GM23248 (cell line): ENCODE results near the gene NHS. TPM values are rescaled to one million over a fixed set of nuclear protein-coding genes. Genes with fewer than 3 reads are reported as not detected.
A peak's percentile ranks its signal among the peaks of the same experiment; 100 is the strongest.

ENCODE experiments used
- DNase-seq: peaks from one replicate; pipeline ENCODE4 v3.0.0-alpha.2; 2015
- H2AFZ ChIP-seq: fragments of 200-600 bp; sonication (generic); 2 replicates; pipeline ENCODE4 v1.6.1; 2016; ENCODE audit warnings: antibody characterized with exemption
- H3F3A ChIP-seq: fragments of 200-600 bp; sonication (generic); 2 replicates; pipeline ENCODE4 v1.6.1; 2016; ENCODE audit warnings: mild to moderate bottlenecking, antibody characterized with exemption, mixed run types; ENCODE audit not compliant: insufficient read depth
- H3K27ac ChIP-seq: fragments of 200-600 bp; sonication (generic); 2 replicates; pipeline ENCODE4 v1.5.1; 2016; ENCODE audit warnings: mild to moderate bottlenecking
- H3K27me3 ChIP-seq: fragments of 200-600 bp; sonication (generic); replicated peaks from 2 replicates; pipeline ENCODE4 v1.6.1; 2016; ENCODE audit warnings: mild to moderate bottlenecking; ENCODE audit not compliant: insufficient read depth
- H3K36me3 ChIP-seq: fragments of 200-600 bp; sonication (generic); 2 replicates; pipeline ENCODE4 v1.6.1; 2016; ENCODE audit warnings: low read depth, mild to moderate bottlenecking
- H3K4me1 ChIP-seq: fragments of 200-600 bp; sonication (generic); 2 replicates; pipeline ENCODE4 v1.6.1; 2016; ENCODE audit warnings: mild to moderate bottlenecking; ENCODE audit not compliant: insufficient read depth
- H3K4me2 ChIP-seq: fragments of 200-600 bp; sonication (generic); one replicate; pipeline ENCODE4 v1.6.1; 2016; ENCODE audit warnings: mild to moderate bottlenecking; ENCODE audit not compliant: unreplicated experiment
- H3K4me3 ChIP-seq: fragments of 200-600 bp; sonication (generic); 2 replicates; pipeline ENCODE4 v1.5.1; 2016; ENCODE audit warnings: mild to moderate bottlenecking
- H3K79me2 ChIP-seq: fragments of 200-600 bp; sonication (generic); 2 replicates; pipeline ENCODE4 v1.6.1; 2016; ENCODE audit warnings: mild to moderate bottlenecking; ENCODE audit not compliant: insufficient read depth
- H3K9ac ChIP-seq: fragments of 200-600 bp; sonication (generic); 2 replicates; pipeline ENCODE4 v1.6.1; 2016; ENCODE audit warnings: mild to moderate bottlenecking
- H3K9me2 ChIP-seq: fragments of 200-600 bp; sonication (generic); 2 replicates; pipeline ENCODE4 v1.6.1; 2016; ENCODE audit warnings: mixed run types, mild to moderate bottlenecking, moderate library complexity; ENCODE audit not compliant: insufficient read depth
- H3K9me3 ChIP-seq: fragments of 200-600 bp; sonication (generic); one replicate; pipeline ENCODE4 v1.6.1; 2017; ENCODE audit warnings: low read depth
- H4K20me1 ChIP-seq: fragments of 200-600 bp; sonication (generic); 2 replicates; pipeline ENCODE4 v1.6.0; 2016; ENCODE audit not compliant: insufficient read depth
- EZH2 ChIP-seq: fragments of 200-600 bp; sonication (generic); IDR thresholded peaks from 2 replicates; pipeline ENCODE4 v1.6.1; 2018; ENCODE audit warnings: antibody characterized with exemption, mild to moderate bottlenecking; ENCODE audit not compliant: insufficient read depth, poor library complexity, severe bottlenecking
- EZH2phosphoT487 ChIP-seq: fragments of 200-600 bp; sonication (generic); IDR thresholded peaks from 2 replicates; pipeline ENCODE4 v1.6.1; 2018; ENCODE audit warnings: antibody characterized with exemption, moderate library complexity, mild to moderate bottlenecking, low read depth; ENCODE audit not compliant: insufficient read depth
- WGBS, 2 experiments: methylation state at CpG; one replicate each; pipeline ENCODE4 v1.1.6; 2015 to 2017; ENCODE audit warnings: low lambda C conversion rate in 2 of 2, low coverage in 1 of 2; ENCODE audit errors: missing lambda C conversion rate in 2 of 2; 5-methylcytosine and 5-hydroxymethylcytosine counted together
- in situ Hi-C: fragments of 300-500 bp; cut with MboI; formaldehyde crosslinking; loops from 2 replicates; pipeline ENCODE4 v1.15.0; 2020
- polyA plus RNA-seq: library from polyadenylated mRNA; unstranded; fragments of >200 nt; fragmentation: Nextera tagmentation; extraction: Ambion mirVana; gene quantifications from 2 replicates; pipeline ENCODE4 v1.2.1, GENCODE V29; 2016
- total RNA-seq: library from RNA; depleted of rRNA; stranded (reverse); fragments of >200 nt; shearing (Covaris generic); gene quantifications from 2 replicates; pipeline ENCODE4 v1.2.3, GENCODE V29; 2014; rRNA removed

NHS gene
- total RNA-seq (4.8 and 5.6 TPM in 2 replicates), polyA plus RNA-seq (0.74 and 1.0 TPM in 2 replicates)

DNA sequence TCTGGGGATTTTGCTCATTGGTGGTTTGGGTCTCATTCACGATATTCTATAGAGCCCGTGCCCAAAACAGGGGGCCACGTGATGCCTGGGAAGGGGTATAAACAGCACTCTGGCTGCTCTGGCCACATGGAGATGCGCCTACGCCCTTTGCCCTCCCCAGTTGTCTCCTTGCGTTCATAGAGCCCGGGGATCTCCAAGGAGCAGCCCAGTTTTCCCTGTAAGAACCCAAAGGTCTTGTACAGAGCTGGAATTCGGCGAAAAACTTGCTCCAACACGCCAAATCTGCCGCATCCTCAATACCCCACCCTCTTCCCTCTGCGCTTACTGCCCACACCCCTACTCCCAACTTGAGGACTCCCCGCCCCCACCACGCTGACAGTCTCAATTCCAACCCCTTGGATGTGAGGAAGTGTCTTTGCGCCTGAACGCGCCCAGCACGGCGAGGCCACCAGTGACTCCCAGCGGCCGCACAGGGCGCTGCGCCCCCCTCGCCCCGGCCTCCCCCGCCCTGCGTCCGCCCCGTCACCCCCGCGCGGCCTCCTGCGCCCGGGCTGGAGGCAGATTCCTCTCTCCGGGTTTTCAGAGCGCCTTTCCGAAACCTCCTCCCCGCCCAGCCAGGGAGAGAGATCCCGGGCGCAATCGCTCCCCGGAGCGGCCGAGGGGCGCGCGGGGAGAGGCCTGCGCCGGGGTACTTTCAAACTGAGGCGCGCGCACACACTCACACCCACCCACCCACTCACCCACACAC, at the start of gene NHS:
Gene NHS (plus strand): TSS at position 582 of the 748 bp plus-strand sequence. CDS start 558 bp downstream, outside the sequence.
- in situ Hi-C loops, result no loop called here
- Histone ChIP-seq H3K79me2 (peaks cover 22% of the 10 kb centered on the region; the same call in 1 of the 2 replicates), H3K27me3 (no peaks in the 10 kb centered on the region), H3F3A (0 out of 2 replicates have a peak, but pooled peaks cover 6% of the 10 kb centered on the region), H4K20me1 (no peaks in the 10 kb centered on the region), H3K27ac (peak within 1 kb of the TSS; percentile 48), H3K36me3 (no peaks in the 10 kb centered on the region), H3K9me2 (no peaks in the 10 kb centered on the region), H3K9ac (peak within 1 kb of the TSS; percentile 77), H3K4me3 (peak within 1 kb of the TSS; percentile 80), H3K4me2 (peak within 1 kb of the TSS; percentile 94), H2AFZ (peak within 1 kb of the TSS; percentile 82), H3K4me1 (no peaks in the 10 kb centered on the region), H3K9me3 (no peaks in the 10 kb centered on the region)
- TF ChIP-seq EZH2 (no peak), EZH2phosphoT487 (no peak)
- WGBS, 2 experiments, result 2 to 4% methylated on average over 5 to 46 of the region's 52 CpGs
- peak; percentile 86 for DNase-seq

DNA sequence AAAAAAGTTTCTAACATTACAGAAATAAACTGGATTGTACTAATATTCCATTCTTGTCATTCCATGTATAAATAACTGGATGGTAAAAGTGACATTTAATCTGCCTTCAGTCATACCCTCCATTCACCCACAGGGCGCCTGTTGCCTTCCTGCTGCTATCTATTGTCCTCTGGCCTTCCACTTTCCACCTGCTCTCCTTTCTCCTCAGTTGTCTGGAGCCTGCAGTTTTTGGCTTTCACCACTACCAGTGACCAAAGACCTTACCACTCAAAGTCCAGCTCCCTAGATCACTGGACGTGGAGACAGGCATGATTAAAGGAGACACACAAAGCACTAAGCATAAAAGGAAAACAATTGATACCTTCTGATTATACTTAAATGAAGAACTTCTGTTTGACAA, 46.2 kb upstream of the NHS start:
- Histone ChIP-seq H3K9me3 (no peaks in the 10 kb centered on the region), H3K9me2 (no peaks in the 10 kb centered on the region), H3K9ac (no peak overlapping the region), H3F3A (no peaks in the 10 kb centered on the region), H2AFZ (no peak overlapping the region), H3K4me3 (no peak overlapping the region), H4K20me1 (no peaks in the 10 kb centered on the region), H3K27ac (no peak overlapping the region), H3K4me1 (no peaks in the 10 kb centered on the region), H3K4me2 (no peak overlapping the region), H3K27me3 (no peaks in the 10 kb centered on the region), H3K79me2 (no peaks in the 10 kb centered on the region), H3K36me3 (no peaks in the 10 kb centered on the region)
- WGBS, 2 experiments, result 36 to 45% methylated on average over 2 of the region's 2 CpGs
- TF ChIP-seq EZH2, result no peak
- TF ChIP-seq EZH2phosphoT487, result no peak
- DNase-seq, result no peak
- in situ Hi-C loops, result no loop called here

DNA sequence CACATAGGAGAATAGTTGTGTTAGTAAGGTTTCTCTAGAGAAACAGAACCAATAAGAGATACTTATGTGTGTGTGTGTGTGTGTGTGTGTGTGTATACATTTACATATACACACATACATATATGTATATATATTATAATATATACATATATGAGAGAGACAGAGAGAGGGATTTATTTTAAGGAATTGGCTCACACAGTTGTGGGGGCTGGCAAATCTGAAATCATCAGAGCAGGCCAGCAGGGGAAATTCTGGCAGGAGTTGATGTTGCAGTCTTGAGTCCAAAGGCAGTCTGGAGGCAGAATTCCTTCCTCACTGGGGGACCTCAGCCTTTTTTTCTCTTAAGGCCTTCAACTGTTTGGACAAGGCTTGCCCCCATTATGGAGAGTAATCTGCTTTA, 38.6 kb upstream of the NHS start:
- Histone ChIP-seq H3K27me3 (no peaks in the 10 kb centered on the region), H4K20me1 (no peaks in the 10 kb centered on the region), H3K9me2 (no peaks in the 10 kb centered on the region), H2AFZ (no peak overlapping the region), H3F3A (no peaks in the 10 kb centered on the region), H3K4me1 (no peaks in the 10 kb centered on the region), H3K4me3 (no peak overlapping the region), H3K9me3 (no peaks in the 10 kb centered on the region), H3K4me2 (no peak overlapping the region), H3K79me2 (no peaks in the 10 kb centered on the region), H3K9ac (no peak overlapping the region), H3K27ac (no peak overlapping the region), H3K36me3 (no peaks in the 10 kb centered on the region)
- TF ChIP-seq EZH2phosphoT487 (no peak), EZH2 (no peak)
- in situ Hi-C loops, result no loop called here
- no peak for DNase-seq

DNA sequence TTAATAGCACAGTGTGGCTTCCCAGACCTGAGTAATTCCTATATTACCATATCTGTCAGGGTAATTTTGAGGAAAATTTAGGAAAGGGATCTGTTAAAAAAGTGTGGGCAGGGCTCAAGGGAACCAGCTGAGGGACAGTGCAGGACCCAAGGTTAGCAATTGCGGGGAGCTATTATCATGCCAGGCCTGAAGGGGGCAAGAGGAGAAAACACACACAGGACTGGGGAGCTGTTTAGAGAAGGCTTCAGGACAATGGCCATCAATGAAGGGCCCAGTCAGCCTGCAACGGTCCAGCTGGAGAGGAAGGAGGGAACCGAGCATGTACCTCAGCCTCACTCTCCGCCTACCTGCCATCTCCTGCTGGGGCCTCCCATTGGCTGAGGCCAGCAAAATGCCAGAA, 19.0 kb upstream of the NHS start:
- Histone ChIP-seq H3K9ac (no peak overlapping the region), H3K4me3 (no peak overlapping the region), H3F3A (no peaks in the 10 kb centered on the region), H3K9me2 (no peaks in the 10 kb centered on the region), H3K27me3 (no peaks in the 10 kb centered on the region), H3K4me2 (no peak overlapping the region), H3K79me2 (no peaks in the 10 kb centered on the region), H4K20me1 (no peaks in the 10 kb centered on the region), H2AFZ (no peak overlapping the region), H3K4me1 (no peaks in the 10 kb centered on the region), H3K36me3 (no peaks in the 10 kb centered on the region), H3K27ac (no peak overlapping the region), H3K9me3 (no peaks in the 10 kb centered on the region)
- DNase-seq, result no peak
- no peak for TF ChIP-seq EZH2
- no peak for TF ChIP-seq EZH2phosphoT487
- WGBS, 2 experiments, result 65 to 100% methylated on average over 2 to 4 of the region's 4 CpGs
- in situ Hi-C loops, result no loop called here

DNA sequence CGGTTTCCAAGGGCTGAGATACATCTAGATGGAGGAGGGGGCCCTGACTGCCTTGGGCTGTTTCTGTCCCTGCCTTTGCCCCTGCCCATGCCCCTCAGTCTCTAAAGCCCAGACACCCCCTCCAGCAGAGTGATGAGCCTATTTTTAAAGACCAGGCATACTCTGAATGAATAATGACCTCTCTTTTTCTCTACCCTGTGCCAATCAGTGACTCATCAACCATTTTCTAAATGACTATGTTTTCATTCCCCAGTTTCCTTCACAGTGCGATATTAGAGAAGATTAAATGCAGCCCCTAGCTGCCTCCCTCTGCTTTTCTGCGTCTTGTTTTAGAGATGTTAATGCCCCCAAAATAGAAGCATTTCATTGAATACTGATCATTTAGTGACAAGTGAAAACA, 15.5 kb upstream of the NHS start:
- Histone ChIP-seq H3K9ac (no peak overlapping the region), H3K4me3 (no peak overlapping the region), H3K27me3 (no peaks in the 10 kb centered on the region), H3K4me1 (no peaks in the 10 kb centered on the region), H3K36me3 (no peaks in the 10 kb centered on the region), H3K9me2 (no peaks in the 10 kb centered on the region), H3K27ac (no peak overlapping the region), H3K9me3 (no peaks in the 10 kb centered on the region), H3K79me2 (no peaks in the 10 kb centered on the region), H4K20me1 (no peaks in the 10 kb centered on the region), H2AFZ (no peak overlapping the region), H3K4me2 (no peak overlapping the region), H3F3A (no peaks in the 10 kb centered on the region)
- in situ Hi-C loops, result no loop called here
- TF ChIP-seq EZH2, result no peak
- TF ChIP-seq EZH2phosphoT487, result no peak
- DNase-seq, result peak; percentile 50
- WGBS, 2 experiments, result 36 to 42% methylated on average over 3 of the region's 3 CpGs
